Measurements from ENCODE around the gene CALN1.

GRCh38 chr7:72182036-72182435 is 230.1 kb downstream of the CALN1 start:
- TF ChIP-seq CTCF (IDR thresholded peaks at IDR 0.05; ENCODE audit: low read length) (no peak), EZH2 (IDR thresholded peaks at IDR 0.05; ENCODE audit: borderline replicate concordance, low read length) (no peak)
